Fibroblast of villous mesenchyme (primary cell): ENCODE measurements around the gene HPS5. TPM values are rescaled to one million over a fixed set of nuclear protein-coding genes. Genes with fewer than 3 reads are reported as not detected.

Source experiments
- DNase-seq: peaks from one replicate; pipeline ENCODE4 v3.0.0-alpha.2; 2010; ENCODE audit warnings: low read depth
- H3K4me3 ChIP-seq: 2 replicates; pipeline ENCODE4 v1.5.1; 2011; ENCODE audit warnings: low read depth, mild to moderate bottlenecking, low read length
- small RNA-seq: library from RNA; depleted of rRNA; stranded (forward); fragments of <200 nt; gene quantifications from one replicate; pipeline ENCODE3, GENCODE V24; 2012
- total RNA-seq: library from RNA; depleted of rRNA; stranded (reverse); fragments of >200 nt; gene quantifications from 2 replicates; pipeline ENCODE4 v1.2.3, GENCODE V29; 2012
- TF ChIP-seq, protein P1 (sequence below): IDR thresholded peaks from 2 replicates; pipeline ENCODE4 v1.5.1; 2012; ENCODE audit warnings: low read depth, mild to moderate bottlenecking, low read length; ENCODE audit not compliant: insufficient read depth

The HPS5 gene
- total RNA-seq, 1 donor = 70.8 TPM

DNA sequence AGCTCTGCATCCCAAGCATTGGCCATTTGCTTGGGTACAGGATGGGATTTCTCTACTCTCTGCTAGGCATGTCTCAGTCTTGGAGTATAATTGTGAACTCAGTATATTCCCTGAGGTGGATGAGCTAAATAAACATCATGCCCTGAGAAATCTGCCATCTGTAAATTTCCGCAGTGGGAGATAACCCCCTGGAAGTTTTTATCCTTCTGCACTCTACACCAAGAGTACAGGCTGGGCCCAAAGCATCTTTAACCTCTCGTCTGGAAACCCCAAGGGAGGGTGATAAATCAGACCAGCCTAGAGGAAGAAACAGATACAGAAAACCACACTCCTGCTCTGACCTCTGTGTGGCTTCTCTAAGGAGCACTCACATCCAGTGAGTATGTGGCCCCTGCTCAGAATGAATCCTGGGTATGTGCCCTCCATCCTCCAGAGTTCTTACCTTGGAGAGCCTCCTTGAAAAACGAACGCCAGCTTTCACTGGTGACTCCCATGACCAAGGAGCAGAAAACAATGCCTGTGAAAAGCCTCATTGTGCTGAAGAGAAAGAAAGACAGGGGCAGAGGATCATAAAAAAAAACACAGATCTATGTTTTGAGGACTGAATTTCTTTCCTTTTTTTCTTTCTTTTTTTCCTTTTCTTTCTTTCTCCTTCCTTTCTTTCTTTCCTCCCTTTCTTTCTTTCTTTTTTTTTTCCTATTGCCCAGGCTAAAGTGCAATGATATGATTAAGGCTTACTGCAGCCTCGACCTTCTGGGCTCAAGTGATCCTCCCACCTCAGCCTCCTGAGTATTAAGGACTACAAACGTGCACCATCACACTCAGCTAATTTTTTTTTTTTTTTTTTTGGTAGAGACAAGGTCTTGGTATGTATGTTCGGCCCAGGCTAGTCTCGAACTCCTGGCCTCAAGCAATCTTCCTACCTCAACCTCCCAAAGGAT, 86.3 kb downstream of the HPS5 start:
- DNase-seq = no peak
- no peak overlapping the region for H3K4me3 ChIP-seq
- TF ChIP-seq, protein P1, sequence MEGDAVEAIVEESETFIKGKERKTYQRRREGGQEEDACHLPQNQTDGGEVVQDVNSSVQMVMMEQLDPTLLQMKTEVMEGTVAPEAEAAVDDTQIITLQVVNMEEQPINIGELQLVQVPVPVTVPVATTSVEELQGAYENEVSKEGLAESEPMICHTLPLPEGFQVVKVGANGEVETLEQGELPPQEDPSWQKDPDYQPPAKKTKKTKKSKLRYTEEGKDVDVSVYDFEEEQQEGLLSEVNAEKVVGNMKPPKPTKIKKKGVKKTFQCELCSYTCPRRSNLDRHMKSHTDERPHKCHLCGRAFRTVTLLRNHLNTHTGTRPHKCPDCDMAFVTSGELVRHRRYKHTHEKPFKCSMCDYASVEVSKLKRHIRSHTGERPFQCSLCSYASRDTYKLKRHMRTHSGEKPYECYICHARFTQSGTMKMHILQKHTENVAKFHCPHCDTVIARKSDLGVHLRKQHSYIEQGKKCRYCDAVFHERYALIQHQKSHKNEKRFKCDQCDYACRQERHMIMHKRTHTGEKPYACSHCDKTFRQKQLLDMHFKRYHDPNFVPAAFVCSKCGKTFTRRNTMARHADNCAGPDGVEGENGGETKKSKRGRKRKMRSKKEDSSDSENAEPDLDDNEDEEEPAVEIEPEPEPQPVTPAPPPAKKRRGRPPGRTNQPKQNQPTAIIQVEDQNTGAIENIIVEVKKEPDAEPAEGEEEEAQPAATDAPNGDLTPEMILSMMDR = no peak

DNA sequence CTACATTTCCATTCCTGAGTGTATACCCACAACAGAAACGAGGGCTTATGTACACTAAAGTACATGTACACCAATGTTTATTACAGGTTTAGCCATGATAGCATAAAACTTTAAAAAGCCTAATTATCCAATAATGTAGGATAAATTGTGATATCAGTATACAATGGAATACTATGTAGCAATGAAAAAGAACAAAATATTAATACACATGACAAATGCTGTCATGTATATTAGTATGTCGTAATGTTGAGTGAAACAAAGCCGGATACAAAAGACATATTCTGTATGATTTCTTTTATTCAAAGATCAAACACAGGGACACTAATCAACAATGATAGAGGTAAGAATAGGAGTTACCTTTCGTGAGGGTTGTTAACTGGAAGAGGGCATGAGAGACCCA, 88.0 kb downstream of the HPS5 start:
- TF ChIP-seq, protein P1 = no peak
- no peak overlapping the region for H3K4me3 ChIP-seq
- no peak for DNase-seq

DNA sequence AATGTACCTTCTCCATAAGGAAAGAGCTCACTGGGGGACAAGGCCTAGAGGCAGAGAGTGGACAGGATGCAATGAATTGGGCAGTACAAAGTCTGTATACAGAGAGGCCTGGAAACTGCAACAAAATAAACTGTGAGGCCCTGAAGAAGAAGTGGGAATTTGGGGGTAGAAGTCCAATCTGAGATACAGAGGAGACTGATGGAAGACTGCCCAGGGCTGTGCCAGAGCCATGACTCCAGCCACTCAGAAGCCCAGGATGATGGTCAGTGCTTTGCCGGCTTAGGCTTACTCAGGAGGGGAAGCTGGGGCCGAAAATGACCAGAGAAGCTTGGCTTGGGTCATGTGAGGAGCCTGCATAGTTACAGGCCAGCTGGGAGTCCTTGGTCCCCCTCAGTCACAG, 91.1 kb downstream of the HPS5 start:
- TF ChIP-seq, protein P1 = no peak
- no peak overlapping the region for H3K4me3 ChIP-seq
- no peak for DNase-seq

DNA sequence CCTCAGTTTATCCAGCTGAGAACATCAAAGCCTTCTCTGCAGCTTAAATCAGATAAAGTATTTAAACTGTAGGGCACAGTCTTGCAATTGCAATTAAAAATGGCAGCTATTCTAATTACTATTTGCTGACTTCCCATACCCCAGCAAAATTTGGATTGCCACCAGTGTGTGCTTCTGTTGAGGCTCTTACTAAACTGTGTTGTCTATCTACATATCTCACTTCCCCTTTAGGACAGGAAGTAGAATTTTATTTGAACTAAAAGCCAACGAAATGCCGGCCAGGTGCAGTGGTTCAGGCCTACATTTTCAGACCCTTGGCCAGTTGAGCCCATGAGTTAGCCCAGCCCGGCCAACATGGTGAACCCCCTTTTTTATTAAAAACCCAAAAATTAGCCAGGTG, 92.4 kb downstream of the HPS5 start:
- DNase-seq = no peak
- TF ChIP-seq, protein P1 = no peak
- H3K4me3 ChIP-seq = no peak overlapping the region

Small RNA genes lying within 50 kb of the gene (small RNA-seq; reads per million reads assigned to genes)
- not detected for gene RNA5SP333
- not detected for gene RNA5SP334

Other genes with a start within 250 kb of the HPS5 start
- gene SAAL1, start 216.1 kb downstream of the HPS5 start, total RNA-seq = 17.4 and 18.1 TPM in 2 replicates
- gene MRGPRX3, start 189.6 kb downstream of the HPS5 start, total RNA-seq = not detected in 2 replicates
- gene MRGPRX4, start 149.3 kb downstream of the HPS5 start, total RNA-seq = not detected in 2 replicates
- not detected in 2 replicates for gene SAA4, start 85.3 kb downstream of the HPS5 start, total RNA-seq
- 0.43 TPM in 1 of 2 replicates, not detected in the other for gene SAA2, start 73.5 kb downstream of the HPS5 start, total RNA-seq
- 0.43 TPM in 1 of 2 replicates, not detected in the other for gene SAA1, start 55.9 kb downstream of the HPS5 start, total RNA-seq
- gene GTF2H1, start 427 bp upstream of the HPS5 start, total RNA-seq = 92.0 and 101 TPM in 2 replicates
- gene LDHA, start 72.4 kb upstream of the HPS5 start, total RNA-seq = 497 and 586 TPM in 2 replicates
- 1.3 TPM in 1 of 2 replicates, not detected in the other for gene LDHC, start 90.2 kb upstream of the HPS5 start, total RNA-seq
- not detected in 2 replicates for gene LDHAL6A, start 133.7 kb upstream of the HPS5 start, total RNA-seq
- gene TSG101, start 204.8 kb upstream of the HPS5 start, total RNA-seq = 46.1 and 60.9 TPM in 2 replicates